ENCODE measurements around the gene CHST8. TPM values are rescaled to one million over a fixed set of nuclear protein-coding genes. Genes with fewer than 3 reads are reported as not detected.

CHST8 gene
- total RNA-seq, 1 experiment from 2014 or later, result not detected

GRCh38 chr19:33703821-33704220 is 82.1 kb downstream of the CHST8 start:
- TF ChIP-seq EZH2 (IDR thresholded peaks at IDR 0.05; ENCODE audit: low read depth), result no peak
- no peak for TF ChIP-seq CTCF (conservative IDR thresholded peaks at IDR 0.05)
- Histone ChIP-seq H3K4me1 (replicated peaks; ENCODE audit: insufficient read depth) (no peaks in the 10 kb centered on the region), H3K27me3 (ENCODE audit: insufficient read depth, low read depth) (peaks cover 96% of the 10 kb centered on the region), H4K20me1 (ENCODE audit: insufficient read depth) (no peaks in the 10 kb centered on the region; the same call in 1 of the 2 replicates), H3K79me2 (ENCODE audit: low read depth) (no peaks in the 10 kb centered on the region), H3K4me3 (no peak overlapping the region), H3K4me2 (no peak overlapping the region), H3F3A (ENCODE audit: insufficient read depth, low read depth) (no peaks in the 10 kb centered on the region), H3K27ac (no peak overlapping the region), H3K9me2 (ENCODE audit: insufficient read depth) (no peaks in the 10 kb centered on the region), H3K36me3 (ENCODE audit: low read depth) (no peaks in the 10 kb centered on the region), H3K9me3 (ENCODE audit: insufficient read depth, low read depth) (no peaks in the 10 kb centered on the region), H2AFZ (no peak overlapping the region)
- POLR2A ChIA-PET (ENCODE audit: unreplicated experiment), result no interaction called here
- CTCF ChIA-PET, result no interaction called here
- DNase-seq, result no peak
- BruUV-seq (replicated peaks), result no TSS peak
- intact Hi-C loops (cut with micrococcal nuclease; ENCODE audit: unreplicated experiment), result no loop called here

- H3K9me3 ChIP-seq (ENCODE audit: insufficient read depth, low read depth), result no peaks in the 10 kb centered on the region
- H3K9me2 ChIP-seq (ENCODE audit: insufficient read depth), result no peaks in the 10 kb centered on the region
- no peak overlapping the region for H3K27ac ChIP-seq
- BruUV-seq (replicated peaks), result no TSS peak
- DNase-seq, result no peak
- H3K79me2 ChIP-seq (ENCODE audit: low read depth), result no peaks in the 10 kb centered on the region
- H2AFZ ChIP-seq, result no peak overlapping the region
- no peak overlapping the region for H3K4me3 ChIP-seq
- H3K4me2 ChIP-seq, result no peak overlapping the region
- ChIA-PET POLR2A (ENCODE audit: unreplicated experiment) (no interaction called here), CTCF (no interaction called here)
- no peaks in the 10 kb centered on the region for H3K4me1 ChIP-seq (replicated peaks; ENCODE audit: insufficient read depth)
- no peaks in the 10 kb centered on the region for H3K36me3 ChIP-seq (ENCODE audit: low read depth)
- peaks cover 91% of the 10 kb centered on the region for H3K27me3 ChIP-seq (ENCODE audit: insufficient read depth, low read depth)
- H3F3A ChIP-seq (ENCODE audit: insufficient read depth, low read depth), result no peaks in the 10 kb centered on the region
- intact Hi-C loops (cut with micrococcal nuclease; ENCODE audit: unreplicated experiment), result no loop called here
- TF ChIP-seq CTCF (conservative IDR thresholded peaks at IDR 0.05), result no peak
- no peak for TF ChIP-seq EZH2 (IDR thresholded peaks at IDR 0.05; ENCODE audit: low read depth)
- no peaks in the 10 kb centered on the region; the same call in 1 of the 2 replicates for H4K20me1 ChIP-seq (ENCODE audit: insufficient read depth)
Measured at GRCh38 chr19:33704271-33704670, 82.5 kb downstream of the CHST8 start.

GRCh38 chr19:33705090-33705847 is 83.5 kb downstream of the CHST8 start:
- Histone ChIP-seq H3F3A (ENCODE audit: insufficient read depth, low read depth) (no peaks in the 10 kb centered on the region), H3K4me1 (replicated peaks; ENCODE audit: insufficient read depth) (no peaks in the 10 kb centered on the region), H2AFZ (no peak overlapping the region), H3K4me3 (no peak overlapping the region), H3K9me2 (ENCODE audit: insufficient read depth) (no peaks in the 10 kb centered on the region), H3K9me3 (ENCODE audit: insufficient read depth, low read depth) (no peaks in the 10 kb centered on the region), H4K20me1 (ENCODE audit: insufficient read depth) (no peaks in the 10 kb centered on the region; the same call in 1 of the 2 replicates), H3K4me2 (no peak overlapping the region), H3K79me2 (ENCODE audit: low read depth) (no peaks in the 10 kb centered on the region), H3K36me3 (ENCODE audit: low read depth) (no peaks in the 10 kb centered on the region), H3K27me3 (ENCODE audit: insufficient read depth, low read depth) (peaks cover 84% of the 10 kb centered on the region), H3K27ac (no peak overlapping the region)
- CTCF ChIA-PET, result no interaction called here
- no peak for TF ChIP-seq EZH2 (IDR thresholded peaks at IDR 0.05; ENCODE audit: low read depth)
- TF ChIP-seq CTCF (conservative IDR thresholded peaks at IDR 0.05), result 0 out of 2 replicates have a peak, but pooled peaks have one; percentile 24
- no TSS peak for BruUV-seq (replicated peaks)
- POLR2A ChIA-PET (ENCODE audit: unreplicated experiment), result no interaction called here
- DNase-seq, result no peak
- intact Hi-C loops (cut with micrococcal nuclease; ENCODE audit: unreplicated experiment), result no loop called here
